DMS79 (cell line): ENCODE data around the gene PROX1.

Experiments
- DNase-seq: peaks from one replicate; lab custom pipeline; 2025; lab: John Stamatoyannopoulos, UW

PROX1 gene

GRCh38 chr1:213999732-214000131 is 12.0 kb downstream of the PROX1 start:
- no peak for DNase-seq

- no peak for DNase-seq
These were observed 14.3 kb downstream of the PROX1 start for GRCh38 chr1:214002060-214002459.

- no peak for DNase-seq
These were observed 14.7 kb downstream of the PROX1 start for GRCh38 chr1:214002472-214002871.

- no peak for DNase-seq
These were observed 15.5 kb downstream of the PROX1 start for GRCh38 chr1:214003233-214003632.

GRCh38 chr1:214004014-214004413 is 16.2 kb downstream of the PROX1 start:
- no peak for DNase-seq

GRCh38 chr1:214004795-214005194 is 17.0 kb downstream of the PROX1 start:
- no peak for DNase-seq

- DNase-seq: no peak
These were observed 17.9 kb downstream of the PROX1 start for GRCh38 chr1:214005708-214006107.

- no peak for DNase-seq
These were observed 19.1 kb downstream of the PROX1 start for GRCh38 chr1:214006845-214007244.

- DNase-seq: no peak
These were observed 20.6 kb downstream of the PROX1 start for GRCh38 chr1:214008347-214008746.

GRCh38 chr1:214008791-214009422 is 21.1 kb downstream of the PROX1 start:
- DNase-seq: no peak

GRCh38 chr1:214009423-214010196 is 21.8 kb downstream of the PROX1 start:
- DNase-seq: no peak

GRCh38 chr1:214010197-214010573 is 22.4 kb downstream of the PROX1 start:
- DNase-seq: no peak

- no peak for DNase-seq
These were observed 22.9 kb downstream of the PROX1 start for GRCh38 chr1:214010717-214011116.

- DNase-seq: no peak
These were observed 24.6 kb downstream of the PROX1 start for GRCh38 chr1:214012418-214012817.

GRCh38 chr1:214013614-214014377 is 26.0 kb downstream of the PROX1 start:
- DNase-seq: no peak

- no peak for DNase-seq
These were observed 27.0 kb downstream of the PROX1 start for GRCh38 chr1:214014730-214015129.

- no peak for DNase-seq
These were observed 29.6 kb downstream of the PROX1 start for GRCh38 chr1:214017191-214017982.

GRCh38 chr1:214018386-214019268 is 30.9 kb downstream of the PROX1 start:
- no peak for DNase-seq

GRCh38 chr1:214019499-214019898 is 31.7 kb downstream of the PROX1 start:
- no peak for DNase-seq

- no peak for DNase-seq
These were observed 33.5 kb downstream of the PROX1 start for GRCh38 chr1:214021321-214021720.

- no peak for DNase-seq
These were observed 34.5 kb downstream of the PROX1 start for GRCh38 chr1:214022229-214022791.
